Fibroblast of pulmonary artery (primary cell): ENCODE results near the gene APOM.

Source experiments
- DNase-seq: peaks from one replicate; pipeline ENCODE4 v3.0.0-alpha.2; 2010; ENCODE audit warnings: low read depth
- H3K4me3 ChIP-seq: replicated peaks from 2 replicates; pipeline ENCODE4 v1.5.1; 2011; ENCODE audit warnings: low read depth, mild to moderate bottlenecking, control low read depth, low read length, moderate library complexity
- CTCF ChIP-seq: IDR thresholded peaks from 2 replicates; pipeline ENCODE4 v1.5.1; 2011; ENCODE audit warnings: mild to moderate bottlenecking, control low read depth, low read length, inconsistent platforms; ENCODE audit errors: missing control alignments

Gene APOM

GRCh38 chr6:31651602-31652191 is 4.0 kb upstream of the APOM start:
- DNase-seq: peak; percentile 81
- no peak for TF ChIP-seq CTCF
- peak overlapping the region; percentile 75 for H3K4me3 ChIP-seq

GRCh38 chr6:31652925-31653724 is 2.6 kb upstream of the APOM start:
- peak overlapping the region; percentile 75 for H3K4me3 ChIP-seq
- no peak for TF ChIP-seq CTCF
- DNase-seq: no peak

- no peak for TF ChIP-seq CTCF
- H3K4me3 ChIP-seq: no peak overlapping the region
- DNase-seq: no peak
Measured at GRCh38 chr6:31654574-31655348, 933 bp upstream of the APOM start.

- no peak for DNase-seq
- no peak overlapping the region for H3K4me3 ChIP-seq
- TF ChIP-seq CTCF: no peak
Measured at GRCh38 chr6:31657406-31658157, 1.9 kb downstream of the APOM start.

GRCh38 chr6:31658158-31658688 is 2.5 kb downstream of the APOM start:
- no peak for TF ChIP-seq CTCF
- no peak overlapping the region for H3K4me3 ChIP-seq
- DNase-seq: no peak

GRCh38 chr6:31658983-31659648 is 3.4 kb downstream of the APOM start:
- no peak for TF ChIP-seq CTCF

More at GRCh38 chr6:31658983-31659648, 3.4 kb downstream of the APOM start:
- DNase-seq: no peak
- H3K4me3 ChIP-seq: peak overlapping the region; percentile 96
